GM12878 (cell line): Measurements from ENCODE around the gene TOX4. TPM values are rescaled to one million over a fixed set of nuclear protein-coding genes. Genes with fewer than 3 reads are reported as not detected.

ENCODE experiments used
- ATAC-seq: fragments of 200-7000 bp; cut with Tn5 transposase; 3 replicates; pipeline ENCODE4 v1.9.1; 2020; ENCODE audit warnings: mild to moderate bottlenecking, moderate library complexity
- BruUV-seq: library from RNA; stranded (reverse); fragments of 400-500 nt; replicated peaks from 2 replicates; lab custom pipeline; 2021; lab: Mats Ljungman, UMichigan
- CTCF ChIA-PET: fragments of 300-600 bp; sonication (Branson Sonifier 250); formaldehyde crosslinking; extraction: SDS; loops from one replicate; lab custom pipeline; 2021; ENCODE audit warnings: inconsistent platforms; lab: Yijun Ruan, JAX
- POLR2A ChIA-PET: fragments of 350-600 bp; formaldehyde crosslinking; extraction: SDS; loops from one replicate; lab custom pipeline; 2021; ENCODE audit warnings: inconsistent platforms; lab: Charles Lee
- RAD21 ChIA-PET: fragments of 300-600 bp; sonication (Branson Sonifier 250); formaldehyde crosslinking; loops from one replicate; lab custom pipeline; 2023; ENCODE audit warnings: antibody characterized with exemption; ENCODE audit not compliant: unreplicated experiment; lab: Charles Lee
- SMC1A ChIA-PET: fragments of 300-600 bp; sonication (Branson Sonifier 250); formaldehyde crosslinking; loops from one replicate; lab custom pipeline; 2023; ENCODE audit not compliant: unreplicated experiment, uncharacterized antibody; lab: Charles Lee
- DNase-seq: peaks from one replicate; pipeline ENCODE4 v3.0.0-alpha.2; 2011; ENCODE audit warnings: low read depth, low spot score
- FAIRE-seq: peaks from 3 replicates; lab custom pipeline; 2011; peaks lifted over from hg19 to GRCh38; lab: Jason Lieb, UNC
- H2AFZ ChIP-seq: 2 replicates; pipeline ENCODE4 v1.6.0; 2011; ENCODE audit warnings: low read depth, low read length, control low read depth; ENCODE audit not compliant: control insufficient read depth
- H3K27ac ChIP-seq: 2 replicates; pipeline ENCODE4 v1.5.1; 2011; ENCODE audit warnings: control low read depth; ENCODE audit not compliant: control insufficient read depth, insufficient read depth
- H3K27me3 ChIP-seq, 2 experiments: replicated peaks in 1 of 2; 2 replicates each; pipeline versions ENCODE4 v1.6.0 to v1.6.1; 2011; ENCODE audit warnings: low read length in 1 of 2; ENCODE audit not compliant: control insufficient read depth in 2 of 2, insufficient read depth in 2 of 2
- H3K36me3 ChIP-seq, 2 experiments: 2 replicates each; pipeline ENCODE4 v1.5.1; 2011; ENCODE audit warnings: low read length in 1 of 2; ENCODE audit not compliant: control insufficient read depth in 2 of 2, insufficient read depth in 2 of 2
- H3K4me1 ChIP-seq: 2 replicates; pipeline ENCODE4 v1.6.1; 2011; ENCODE audit warnings: mild to moderate bottlenecking, low read length, moderate library complexity, mixed read lengths; ENCODE audit not compliant: control insufficient read depth, insufficient read depth
- H3K4me2 ChIP-seq: 2 replicates; pipeline ENCODE4 v1.6.0; 2011; ENCODE audit warnings: control low read depth; ENCODE audit not compliant: control insufficient read depth, insufficient read depth
- H3K4me3 ChIP-seq: fragments of 200-600 bp; sonication (generic); 2 replicates; pipeline ENCODE4 v1.5.1; 2016
- H3K79me2 ChIP-seq: 2 replicates; pipeline ENCODE4 v1.6.0; 2011; ENCODE audit warnings: low read length; ENCODE audit not compliant: control insufficient read depth, insufficient read depth
- H3K9ac ChIP-seq: 2 replicates; pipeline ENCODE4 v1.8.0; 2011; ENCODE audit warnings: low read length, control low read depth, mixed read lengths; ENCODE audit not compliant: control insufficient read depth, insufficient read depth
- H3K9me3 ChIP-seq: replicated peaks from 3 replicates; pipeline ENCODE4 v1.5.1; 2011; ENCODE audit warnings: mild to moderate bottlenecking, low read length; ENCODE audit not compliant: control insufficient read depth, insufficient read depth
- H4K20me1 ChIP-seq: 2 replicates; pipeline ENCODE4 v1.6.0; 2011; ENCODE audit not compliant: control insufficient read depth, insufficient read depth
- BMI1 ChIP-seq: fragments of 450-650 bp; IDR thresholded peaks from 2 replicates; pipeline ENCODE4 v1.6.1; 2016; ENCODE audit warnings: mild to moderate bottlenecking, moderate library complexity, borderline replicate concordance
- CHD2 ChIP-seq: IDR thresholded peaks from 2 replicates; pipeline ENCODE4 v1.6.1; 2011; ENCODE audit warnings: low read depth, low read length, improper control_type of control experiment, borderline replicate concordance
- CREM ChIP-seq: IDR thresholded peaks from 2 replicates; pipeline ENCODE4 v1.6.1; 2014; ENCODE audit warnings: antibody characterized with exemption, low read depth
- IRF4 ChIP-seq: IDR thresholded peaks from 2 replicates; pipeline ENCODE4 v1.6.1; 2011; ENCODE audit warnings: low read depth, low read length
- KAT2A ChIP-seq: conservative IDR thresholded peaks from 2 replicates; pipeline ENCODE4 v1.6.1; 2011; ENCODE audit warnings: low read depth, low read length; ENCODE audit not compliant: control insufficient read depth
- MEF2B ChIP-seq: fragments of 450-650 bp; IDR thresholded peaks from 2 replicates; pipeline ENCODE4 v1.6.1; 2018; ENCODE audit warnings: mild to moderate bottlenecking, moderate library complexity; ENCODE audit not compliant: partially characterized antibody, poor library complexity, severe bottlenecking
- NFIC ChIP-seq: IDR thresholded peaks from 2 replicates; pipeline ENCODE4 v1.6.1; 2012; ENCODE audit warnings: low read depth, mild to moderate bottlenecking, inconsistent platforms, low read length, moderate library complexity
- SREBF2 ChIP-seq: IDR thresholded peaks from 2 replicates; pipeline ENCODE4 v1.6.1; 2012; ENCODE audit warnings: mild to moderate bottlenecking, low read length
- STAT3 ChIP-seq: IDR thresholded peaks from 2 replicates; pipeline ENCODE4 v1.6.1; 2011; ENCODE audit warnings: low read depth, low read length, improper control_type of control experiment
- TCF7 ChIP-seq: IDR thresholded peaks from 2 replicates; pipeline ENCODE4 v1.6.1; 2014; ENCODE audit warnings: antibody characterized with exemption, borderline replicate concordance
- ZNF622 ChIP-seq: fragments of 450-650 bp; IDR thresholded peaks from 2 replicates; pipeline ENCODE4 v1.6.1; 2017; ENCODE audit warnings: mild to moderate bottlenecking, inconsistent platforms
- ZSCAN29 ChIP-seq: fragments of 450-650 bp; IDR thresholded peaks from 2 replicates; pipeline ENCODE4 v1.6.1; 2017; ENCODE audit warnings: mild to moderate bottlenecking, moderate library complexity
- WGBS: methylation state at CpG from one replicate; pipeline ENCODE4 v1.1.6; 2016; ENCODE audit warnings: low lambda C conversion rate; ENCODE audit not compliant: insufficient replicate concordance, insufficient coverage; ENCODE audit errors: missing lambda C conversion rate; 5-methylcytosine and 5-hydroxymethylcytosine counted together
- in situ Hi-C: fragments of 300-500 bp; cut with MboI; formaldehyde crosslinking; loops from 9 replicates; pipeline ENCODE4 v1.14.3; 2018; ENCODE audit warnings: mixed read lengths
- intact Hi-C: fragments of 100-400 bp; cut with micrococcal nuclease; formaldehyde crosslinking; loops from one replicate; pipeline ENCODE4 v1.14.2; 2022; ENCODE audit not compliant: unreplicated experiment
- polyA plus RNA-seq, 11 experiments: library from polyadenylated mRNA; depleted of rRNA in 4 of 11; unstranded in 6 of 11; stranded (reverse) in 5 of 11; fragments of >200 nt; fragmentation: Nextera tagmentation in 4 of 11; fragmentation: Illumina TruSeq in 1 of 11; extraction: Ambion mirVana in 4 of 11; extraction: Trizol in 1 of 11; gene quantifications; 1 replicate in 1 of 11; 2 replicates in 10 of 11; pipeline versions ENCODE4 v1.2.1 to v1.2.3, GENCODE V29; 2011 to 2016; ENCODE audit warnings: inconsistent platforms in 2 of 11, missing spikeins in 2 of 11, low read depth in 1 of 11
- total RNA-seq, 4 experiments: library from RNA; depleted of rRNA in 3 of 4; stranded (reverse); fragments of >200 nt in 3 of 4; fragmentation: Illumina TruSeq in 1 of 4; extraction: Trizol in 1 of 4; gene quantifications; 2 replicates each; pipeline versions ENCODE4 v1.2.1 to v1.2.3, GENCODE V29; 2013 to 2021
- TF ChIP-seq, protein P1 (sequence below): fragments of 450-650 bp; IDR thresholded peaks from 2 replicates; pipeline ENCODE4 v1.6.1; 2016; ENCODE audit warnings: mild to moderate bottlenecking, moderate library complexity, borderline replicate concordance

The TOX4 gene
- total and polyA plus RNA-seq, 10 of the 15 experiments (the other 5 are each of a cell fraction or from before 2014, with no cell fraction given) = 18.4 to 113 (median 55.2) TPM

DNA sequence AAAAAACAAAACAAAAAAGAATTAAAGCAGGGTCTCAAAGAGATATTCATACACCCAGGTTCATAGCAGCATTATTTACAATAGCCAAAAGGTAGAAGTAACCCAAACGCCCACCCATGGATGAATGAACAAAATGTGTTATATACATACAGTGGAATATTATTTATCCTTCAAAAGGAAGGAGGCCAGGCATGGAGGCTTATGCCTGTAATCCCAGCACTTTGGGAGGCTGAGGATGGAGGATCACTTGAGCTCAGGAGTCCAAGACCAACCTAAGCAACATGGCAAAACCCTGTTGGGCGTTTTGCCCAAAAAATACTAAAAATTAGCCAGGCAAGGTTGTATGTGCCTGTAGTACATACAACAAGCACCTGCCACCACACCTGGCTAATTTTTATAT is 29.6 kb downstream of the TOX4 start:
- ChIA-PET RAD21 (no interaction called here), CTCF (no interaction called here), POLR2A (interaction anchor here (1.0 kb wide), 1 partner anchor 50 kb away, joined by 4 read pairs; no protein-coding TSS in a partner anchor), SMC1A (no interaction called here)
- H3K9ac ChIP-seq = no peak overlapping the region
- no peak for ATAC-seq
- H3K4me2 ChIP-seq = no peak overlapping the region
- H2AFZ ChIP-seq = no peak overlapping the region
- no peaks in the 10 kb centered on the region for H3K27me3 ChIP-seq
- peaks cover 4 to 14% of the 10 kb centered on the region in 2 experiments; a peak in 3 of 4 replicates for H3K36me3 ChIP-seq
- no peak overlapping the region for H3K27ac ChIP-seq
- no peak for DNase-seq
- TF ChIP-seq SREBF2 (no peak), NFIC (no peak), CREM (no peak), CHD2 (no peak), MEF2B (no peak), TCF7 (no peak), KAT2A (no peak), ZSCAN29 (no peak), IRF4 (no peak), BMI1 (no peak), STAT3 (no peak), ZNF622 (no peak)
- TF ChIP-seq, protein P1, sequence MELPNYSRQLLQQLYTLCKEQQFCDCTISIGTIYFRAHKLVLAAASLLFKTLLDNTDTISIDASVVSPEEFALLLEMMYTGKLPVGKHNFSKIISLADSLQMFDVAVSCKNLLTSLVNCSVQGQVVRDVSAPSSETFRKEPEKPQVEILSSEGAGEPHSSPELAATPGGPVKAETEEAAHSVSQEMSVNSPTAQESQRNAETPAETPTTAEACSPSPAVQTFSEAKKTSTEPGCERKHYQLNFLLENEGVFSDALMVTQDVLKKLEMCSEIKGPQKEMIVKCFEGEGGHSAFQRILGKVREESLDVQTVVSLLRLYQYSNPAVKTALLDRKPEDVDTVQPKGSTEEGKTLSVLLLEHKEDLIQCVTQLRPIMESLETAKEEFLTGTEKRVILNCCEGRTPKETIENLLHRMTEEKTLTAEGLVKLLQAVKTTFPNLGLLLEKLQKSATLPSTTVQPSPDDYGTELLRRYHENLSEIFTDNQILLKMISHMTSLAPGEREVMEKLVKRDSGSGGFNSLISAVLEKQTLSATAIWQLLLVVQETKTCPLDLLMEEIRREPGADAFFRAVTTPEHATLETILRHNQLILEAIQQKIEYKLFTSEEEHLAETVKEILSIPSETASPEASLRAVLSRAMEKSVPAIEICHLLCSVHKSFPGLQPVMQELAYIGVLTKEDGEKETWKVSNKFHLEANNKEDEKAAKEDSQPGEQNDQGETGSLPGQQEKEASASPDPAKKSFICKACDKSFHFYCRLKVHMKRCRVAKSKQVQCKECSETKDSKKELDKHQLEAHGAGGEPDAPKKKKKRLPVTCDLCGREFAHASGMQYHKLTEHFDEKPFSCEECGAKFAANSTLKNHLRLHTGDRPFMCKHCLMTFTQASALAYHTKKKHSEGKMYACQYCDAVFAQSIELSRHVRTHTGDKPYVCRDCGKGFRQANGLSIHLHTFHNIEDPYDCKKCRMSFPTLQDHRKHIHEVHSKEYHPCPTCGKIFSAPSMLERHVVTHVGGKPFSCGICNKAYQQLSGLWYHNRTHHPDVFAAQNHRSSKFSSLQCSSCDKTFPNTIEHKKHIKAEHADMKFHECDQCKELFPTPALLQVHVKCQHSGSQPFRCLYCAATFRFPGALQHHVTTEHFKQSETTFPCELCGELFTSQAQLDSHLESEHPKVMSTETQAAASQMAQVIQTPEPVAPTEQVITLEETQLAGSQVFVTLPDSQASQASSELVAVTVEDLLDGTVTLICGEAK = no peak
- no peak overlapping the region for H3K4me3 ChIP-seq
- H4K20me1 ChIP-seq = no peaks in the 10 kb centered on the region
- H3K79me2 ChIP-seq = peaks cover 61% of the 10 kb centered on the region
- no peak for FAIRE-seq
- intact Hi-C loops (no loop called here), in situ Hi-C loops (no loop called here)
- WGBS = 100% methylated on average over 2 of the region's 2 CpGs
- no peaks in the 10 kb centered on the region for H3K9me3 ChIP-seq
- H3K4me1 ChIP-seq = peaks cover 10% of the 10 kb centered on the region
- no TSS peak for BruUV-seq
